ENCODE data around the gene RCAN3. TPM values are rescaled to one million over a fixed set of nuclear protein-coding genes. Genes with fewer than 3 reads are reported as not detected.
"Not testable (repeated sequence)": the region's sequence is repeated elsewhere in the genome, so short reads cannot be mapped to it uniquely, and the experiment has no call there.

Gene RCAN3
- total RNA-seq, 1 donor from 2014 or later, result 14.5 TPM

DNA sequence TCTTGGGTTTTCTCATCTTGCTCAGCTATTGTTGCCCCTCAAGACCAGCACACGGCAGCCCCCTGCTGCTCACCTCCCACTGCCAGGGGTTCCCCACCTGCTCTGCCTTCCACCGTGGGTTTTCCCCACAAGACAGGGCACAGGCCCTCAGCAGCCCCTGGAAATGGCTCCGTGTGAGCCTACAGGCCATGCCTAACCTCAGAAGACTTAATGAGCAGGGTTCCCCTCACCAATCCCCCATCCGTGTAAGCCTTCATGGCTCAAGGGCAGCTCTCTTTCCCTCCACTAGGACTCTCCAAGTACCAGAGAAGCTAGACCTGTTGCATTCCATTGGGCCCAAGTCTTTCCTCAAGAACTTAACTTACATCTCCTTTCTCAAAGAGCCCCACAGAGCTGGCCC, 18.4 kb upstream of the RCAN3 start:
- no peak for TF ChIP-seq CTCF (IDR thresholded peaks at IDR 0.05)
- Mint-ChIP-seq H3K27me3 (ENCODE audit: low read depth) (no peaks in the 10 kb centered on the region), H3K27ac (ENCODE audit: unreplicated experiment) (no peak overlapping the region)

DNA sequence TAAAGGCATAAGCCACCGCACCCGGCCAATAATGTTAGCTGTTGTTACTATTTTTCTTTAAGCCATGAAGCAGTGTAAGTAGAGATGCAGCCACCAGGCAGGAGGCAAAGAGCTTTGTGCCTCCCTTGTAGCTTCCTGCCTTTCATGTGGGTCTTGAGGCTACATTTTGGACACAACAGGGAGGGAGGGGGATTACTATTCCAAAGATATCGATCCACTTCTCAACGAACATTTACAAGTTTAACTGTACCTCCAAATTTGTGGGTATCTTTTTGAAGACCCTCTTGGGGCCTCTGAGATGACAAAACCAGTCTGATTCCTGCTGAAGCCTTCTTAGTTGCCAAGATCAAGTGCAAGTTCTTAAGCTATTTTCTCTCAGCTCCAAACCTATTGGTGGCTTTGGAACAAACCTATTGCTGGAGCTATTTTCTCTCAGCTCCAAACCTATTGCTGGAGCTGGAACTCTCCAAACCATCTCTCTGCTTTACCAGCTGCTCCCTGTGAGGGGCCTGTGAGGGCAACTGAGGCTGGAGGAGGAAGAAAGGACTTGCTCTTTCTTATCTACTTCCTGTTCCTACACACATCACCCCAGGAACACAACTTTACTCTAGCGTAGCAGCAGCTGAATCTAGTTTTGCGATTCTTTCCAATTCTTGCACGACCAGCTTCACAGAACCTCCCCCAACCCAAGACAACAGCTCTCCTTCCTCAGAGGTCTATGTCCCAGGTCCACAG, 16.1 kb upstream of the RCAN3 start:
- Mint-ChIP-seq H3K27ac (ENCODE audit: unreplicated experiment) (no peak overlapping the region), H3K4me3 (ENCODE audit: unreplicated experiment) (no peak overlapping the region), H3K27me3 (ENCODE audit: low read depth) (peaks cover 2% of the 10 kb centered on the region), H3K9me3 (ENCODE audit: low read depth) (no peaks in the 10 kb centered on the region), H3K4me1 (ENCODE audit: low read depth) (no peaks in the 10 kb centered on the region), H3K36me3 (ENCODE audit: low read depth) (peaks cover 1% of the 10 kb centered on the region)
- no peak for DNase-seq (ENCODE audit: low spot score)
- no peak for TF ChIP-seq CTCF (IDR thresholded peaks at IDR 0.05)

More for the DNA sequence above, 18.4 kb upstream of the RCAN3 start:
- DNase-seq (ENCODE audit: low spot score), result no peak
- Mint-ChIP-seq H3K9me3 (ENCODE audit: low read depth) (no peaks in the 10 kb centered on the region), H3K4me1 (ENCODE audit: low read depth) (peaks cover 3% of the 10 kb centered on the region), H3K36me3 (ENCODE audit: low read depth) (peaks cover 1% of the 10 kb centered on the region), H3K4me3 (ENCODE audit: unreplicated experiment) (no peak overlapping the region)

DNA sequence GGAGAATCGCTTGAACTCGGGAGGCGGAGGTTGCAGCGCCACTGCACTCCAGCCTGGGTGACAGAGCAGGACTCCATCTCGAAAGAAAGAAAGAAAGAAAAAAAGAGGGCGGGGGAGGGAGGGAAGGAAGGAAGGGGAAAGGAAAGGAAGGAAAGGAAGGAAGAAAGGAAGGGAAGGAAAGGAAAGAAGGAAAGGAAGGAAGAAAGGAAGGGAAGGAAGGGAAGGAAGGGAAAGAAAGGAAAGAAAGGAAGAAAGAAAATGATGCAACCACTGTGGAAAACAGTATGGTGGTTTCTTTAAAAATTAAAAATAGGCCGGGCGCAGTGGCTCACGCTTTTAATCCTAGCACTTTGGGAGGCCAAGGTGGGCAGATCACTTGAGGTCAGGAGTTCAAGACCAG, 15.2 kb upstream of the RCAN3 start:
- Mint-ChIP-seq H3K27ac (ENCODE audit: unreplicated experiment) (no peak overlapping the region), H3K4me1 (ENCODE audit: low read depth) (no peaks in the 10 kb centered on the region), H3K27me3 (ENCODE audit: low read depth) (peaks cover 7% of the 10 kb centered on the region), H3K9me3 (ENCODE audit: low read depth) (no peaks in the 10 kb centered on the region), H3K36me3 (ENCODE audit: low read depth) (peaks cover 1% of the 10 kb centered on the region), H3K4me3 (ENCODE audit: unreplicated experiment) (no peak overlapping the region)
- no peak for DNase-seq (ENCODE audit: low spot score)
- no peak for TF ChIP-seq CTCF (IDR thresholded peaks at IDR 0.05)

GRCh38 chr1:24488159-24488558, 14.5 kb upstream of the RCAN3 start:
- not testable (repeated sequence) for H3K27ac Mint-ChIP-seq (ENCODE audit: unreplicated experiment); H3K4me1 Mint-ChIP-seq (ENCODE audit: low read depth); H3K4me3 Mint-ChIP-seq (ENCODE audit: unreplicated experiment); H3K9me3 Mint-ChIP-seq (ENCODE audit: low read depth); DNase-seq (ENCODE audit: low spot score); H3K36me3 Mint-ChIP-seq (ENCODE audit: low read depth)
- peaks cover 10% of the 10 kb centered on the region for H3K27me3 Mint-ChIP-seq (ENCODE audit: low read depth)

DNA sequence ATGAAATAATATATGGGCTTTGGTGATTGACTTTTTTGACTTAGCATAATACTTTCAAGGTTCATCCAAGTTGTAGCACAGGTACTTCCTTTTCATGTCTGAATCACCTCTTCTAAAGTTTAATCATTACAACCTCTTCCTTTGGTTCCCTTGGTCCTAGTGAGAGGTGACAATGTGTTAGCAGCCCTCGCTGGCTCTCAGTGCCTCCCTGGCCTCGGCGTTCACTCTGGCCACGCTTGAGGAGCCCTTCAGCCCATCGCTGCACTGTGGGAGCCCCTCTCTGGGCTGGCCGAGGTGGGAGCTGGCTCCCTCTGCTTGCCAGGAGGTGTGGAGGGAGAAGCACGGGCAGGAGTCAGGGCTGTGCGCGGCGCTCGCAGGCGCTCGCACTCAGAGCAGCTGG, 13.0 kb upstream of the RCAN3 start:
- no peaks in the 10 kb centered on the region for H3K4me1 Mint-ChIP-seq (ENCODE audit: low read depth)
- H3K4me3 Mint-ChIP-seq (ENCODE audit: unreplicated experiment), result no peak overlapping the region
- no peaks in the 10 kb centered on the region for H3K9me3 Mint-ChIP-seq (ENCODE audit: low read depth)
- TF ChIP-seq CTCF (IDR thresholded peaks at IDR 0.05), result no peak
- no peak for DNase-seq (ENCODE audit: low spot score)
- H3K27ac Mint-ChIP-seq (ENCODE audit: unreplicated experiment), result no peak overlapping the region
- H3K27me3 Mint-ChIP-seq (ENCODE audit: low read depth), result peaks cover 10% of the 10 kb centered on the region
- H3K36me3 Mint-ChIP-seq (ENCODE audit: low read depth), result peaks cover 1% of the 10 kb centered on the region
